ENCODE data around the gene SIL1. TPM values are rescaled to one million over a fixed set of nuclear protein-coding genes. Genes with fewer than 3 reads are reported as not detected.

Gene SIL1
- total RNA-seq, 1 experiment from 2014 or later, result 114 TPM

GRCh38 chr5:139215107-139215975 is 17.2 kb upstream of the SIL1 start:
- Mint-ChIP-seq H3K9me3 (ENCODE audit: unreplicated experiment) (no peaks in the 10 kb centered on the region), H3K27me3 (ENCODE audit: insufficient read depth, unreplicated experiment) (no peaks in the 10 kb centered on the region), H3K4me3 (ENCODE audit: unreplicated experiment) (no peak overlapping the region), H3K4me1 (ENCODE audit: insufficient read depth, unreplicated experiment) (no peaks in the 10 kb centered on the region), H3K36me3 (ENCODE audit: insufficient read depth, unreplicated experiment) (no peaks in the 10 kb centered on the region), H3K27ac (ENCODE audit: low read depth, unreplicated experiment) (no peak overlapping the region)
- intact Hi-C loops (cut with micrococcal nuclease), result no loop called here
- ChIA-PET CTCF (interaction anchor here (0.6 kb wide), 3 partner anchors 43 to 990 kb away, joined by 3 to 5 read pairs (median 3); no protein-coding TSS in a partner anchor), POLR2A (interaction anchor here (0.7 to 2.5 kb wide), 3 partner anchors 13 to 68 kb away, joined by 3 to 9 read pairs (median 5); partner anchors contain the start of gene SIL1)
- BruUV-seq (replicated peaks), result no TSS peak
- no peak for DNase-seq (ENCODE audit: unreplicated experiment)
- TF ChIP-seq CTCF (IDR thresholded peaks at IDR 0.05; ENCODE audit: unreplicated experiment), result no peak

GRCh38 chr5:139214646-139215045 is 16.5 kb upstream of the SIL1 start:
- Mint-ChIP-seq H3K36me3 (ENCODE audit: insufficient read depth, unreplicated experiment) (no peaks in the 10 kb centered on the region), H3K27ac (ENCODE audit: low read depth, unreplicated experiment) (no peak overlapping the region), H3K27me3 (ENCODE audit: insufficient read depth, unreplicated experiment) (no peaks in the 10 kb centered on the region), H3K4me3 (ENCODE audit: unreplicated experiment) (no peak overlapping the region), H3K9me3 (ENCODE audit: unreplicated experiment) (no peaks in the 10 kb centered on the region), H3K4me1 (ENCODE audit: insufficient read depth, unreplicated experiment) (no peaks in the 10 kb centered on the region)
- BruUV-seq (replicated peaks), result no TSS peak
- no peak for DNase-seq (ENCODE audit: unreplicated experiment)
- CTCF ChIA-PET, result interaction anchor here (0.6 kb wide), 2 partner anchors 861 to 990 kb away, joined by 3 read pairs; no protein-coding TSS in a partner anchor
- TF ChIP-seq CTCF (IDR thresholded peaks at IDR 0.05; ENCODE audit: unreplicated experiment), result no peak
- intact Hi-C loops (cut with micrococcal nuclease), result no loop called here
- POLR2A ChIA-PET, result interaction anchor here (0.6 to 2.5 kb wide), 4 partner anchors 7 to 17 kb away, joined by 3 to 9 read pairs (median 4); partner anchors contain the start of gene SIL1

- H3K27ac Mint-ChIP-seq (ENCODE audit: low read depth, unreplicated experiment), result no peak overlapping the region
- no peak for DNase-seq (ENCODE audit: unreplicated experiment)
- intact Hi-C loops (cut with micrococcal nuclease), result no loop called here
- H3K36me3 Mint-ChIP-seq (ENCODE audit: insufficient read depth, unreplicated experiment), result no peaks in the 10 kb centered on the region
- H3K9me3 Mint-ChIP-seq (ENCODE audit: unreplicated experiment), result no peaks in the 10 kb centered on the region
- no peak overlapping the region for H3K4me3 Mint-ChIP-seq (ENCODE audit: unreplicated experiment)
- no peaks in the 10 kb centered on the region for H3K27me3 Mint-ChIP-seq (ENCODE audit: insufficient read depth, unreplicated experiment)
- BruUV-seq (replicated peaks), result no TSS peak
- H3K4me1 Mint-ChIP-seq (ENCODE audit: insufficient read depth, unreplicated experiment), result no peaks in the 10 kb centered on the region
- TF ChIP-seq CTCF (IDR thresholded peaks at IDR 0.05; ENCODE audit: unreplicated experiment), result no peak
- ChIA-PET CTCF (no interaction called here), POLR2A (no interaction called here)
Measured at GRCh38 chr5:139212906-139213305, 14.7 kb upstream of the SIL1 start.

GRCh38 chr5:139212486-139212885 is 14.3 kb upstream of the SIL1 start:
- Mint-ChIP-seq H3K9me3 (ENCODE audit: unreplicated experiment) (no peaks in the 10 kb centered on the region), H3K27me3 (ENCODE audit: insufficient read depth, unreplicated experiment) (no peaks in the 10 kb centered on the region), H3K4me3 (ENCODE audit: unreplicated experiment) (no peak overlapping the region), H3K27ac (ENCODE audit: low read depth, unreplicated experiment) (no peak overlapping the region), H3K36me3 (ENCODE audit: insufficient read depth, unreplicated experiment) (no peaks in the 10 kb centered on the region), H3K4me1 (ENCODE audit: insufficient read depth, unreplicated experiment) (no peaks in the 10 kb centered on the region)
- intact Hi-C loops (cut with micrococcal nuclease), result no loop called here
- ChIA-PET CTCF (interaction anchor here (0.9 kb wide), 1 partner anchor 34 kb away, joined by 4 read pairs; no protein-coding TSS in a partner anchor), POLR2A (no interaction called here)
- no TSS peak for BruUV-seq (replicated peaks)
- no peak for TF ChIP-seq CTCF (IDR thresholded peaks at IDR 0.05; ENCODE audit: unreplicated experiment)
- no peak for DNase-seq (ENCODE audit: unreplicated experiment)

Data from MCF 10A (cell line).